Fibroblast of pulmonary artery (primary cell): ENCODE measurements around the gene CKB.

Source experiments
- DNase-seq: peaks from one replicate; pipeline ENCODE4 v3.0.0-alpha.2; 2010; ENCODE audit warnings: low read depth
- H3K4me3 ChIP-seq: replicated peaks from 2 replicates; pipeline ENCODE4 v1.5.1; 2011; ENCODE audit warnings: low read depth, mild to moderate bottlenecking, control low read depth, low read length, moderate library complexity
- TF ChIP-seq, protein P1 (sequence below): IDR thresholded peaks from 2 replicates; pipeline ENCODE4 v1.5.1; 2011; ENCODE audit warnings: mild to moderate bottlenecking, control low read depth, low read length, inconsistent platforms; ENCODE audit errors: missing control alignments

CKB gene

DNA sequence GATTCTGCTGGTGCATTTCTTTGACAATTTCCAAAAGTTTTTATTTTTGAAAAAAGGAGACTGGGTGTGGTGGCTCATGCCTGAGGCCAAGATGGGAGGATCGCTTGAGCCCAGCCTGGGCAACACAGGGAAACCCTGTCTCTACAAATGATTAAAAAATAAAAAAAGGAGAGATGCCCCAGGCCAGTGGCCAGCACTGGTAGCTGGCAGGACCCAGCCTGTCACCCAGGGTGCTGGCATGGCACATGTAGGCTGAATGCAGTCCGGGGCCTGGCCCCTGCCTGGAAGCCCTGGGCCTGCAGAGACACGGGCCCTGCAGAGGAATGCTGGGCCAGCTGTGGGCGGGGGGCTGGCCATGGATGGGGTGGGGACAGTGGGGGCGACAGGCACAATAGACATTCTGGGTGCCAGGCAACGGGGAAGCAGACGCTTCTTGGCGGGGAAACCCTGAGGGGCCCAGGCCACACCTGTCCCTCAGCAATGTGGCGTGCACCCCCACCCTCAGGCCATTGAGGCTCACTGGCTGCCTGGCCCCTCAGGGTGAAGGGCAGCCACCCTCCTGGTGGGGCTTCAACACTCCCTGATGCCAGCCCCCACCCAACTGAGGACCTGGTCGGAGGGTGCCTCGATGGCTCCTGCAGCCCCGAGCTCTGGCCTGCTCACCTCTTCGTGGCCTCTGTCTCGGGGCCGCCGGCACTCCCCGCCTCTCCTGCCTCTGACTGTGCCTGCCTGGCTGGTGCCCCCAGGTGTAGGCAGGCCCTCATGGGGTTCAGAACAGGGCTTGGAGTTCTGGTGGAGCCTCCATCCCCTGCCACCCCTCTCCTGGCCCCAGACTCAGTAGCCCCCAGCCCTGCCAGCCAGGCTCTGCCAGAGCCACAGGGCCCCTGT is 18.4 kb upstream of the CKB start:
- H3K4me3 ChIP-seq = no peak overlapping the region
- TF ChIP-seq, protein P1, sequence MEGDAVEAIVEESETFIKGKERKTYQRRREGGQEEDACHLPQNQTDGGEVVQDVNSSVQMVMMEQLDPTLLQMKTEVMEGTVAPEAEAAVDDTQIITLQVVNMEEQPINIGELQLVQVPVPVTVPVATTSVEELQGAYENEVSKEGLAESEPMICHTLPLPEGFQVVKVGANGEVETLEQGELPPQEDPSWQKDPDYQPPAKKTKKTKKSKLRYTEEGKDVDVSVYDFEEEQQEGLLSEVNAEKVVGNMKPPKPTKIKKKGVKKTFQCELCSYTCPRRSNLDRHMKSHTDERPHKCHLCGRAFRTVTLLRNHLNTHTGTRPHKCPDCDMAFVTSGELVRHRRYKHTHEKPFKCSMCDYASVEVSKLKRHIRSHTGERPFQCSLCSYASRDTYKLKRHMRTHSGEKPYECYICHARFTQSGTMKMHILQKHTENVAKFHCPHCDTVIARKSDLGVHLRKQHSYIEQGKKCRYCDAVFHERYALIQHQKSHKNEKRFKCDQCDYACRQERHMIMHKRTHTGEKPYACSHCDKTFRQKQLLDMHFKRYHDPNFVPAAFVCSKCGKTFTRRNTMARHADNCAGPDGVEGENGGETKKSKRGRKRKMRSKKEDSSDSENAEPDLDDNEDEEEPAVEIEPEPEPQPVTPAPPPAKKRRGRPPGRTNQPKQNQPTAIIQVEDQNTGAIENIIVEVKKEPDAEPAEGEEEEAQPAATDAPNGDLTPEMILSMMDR = no peak
- DNase-seq = no peak

DNA sequence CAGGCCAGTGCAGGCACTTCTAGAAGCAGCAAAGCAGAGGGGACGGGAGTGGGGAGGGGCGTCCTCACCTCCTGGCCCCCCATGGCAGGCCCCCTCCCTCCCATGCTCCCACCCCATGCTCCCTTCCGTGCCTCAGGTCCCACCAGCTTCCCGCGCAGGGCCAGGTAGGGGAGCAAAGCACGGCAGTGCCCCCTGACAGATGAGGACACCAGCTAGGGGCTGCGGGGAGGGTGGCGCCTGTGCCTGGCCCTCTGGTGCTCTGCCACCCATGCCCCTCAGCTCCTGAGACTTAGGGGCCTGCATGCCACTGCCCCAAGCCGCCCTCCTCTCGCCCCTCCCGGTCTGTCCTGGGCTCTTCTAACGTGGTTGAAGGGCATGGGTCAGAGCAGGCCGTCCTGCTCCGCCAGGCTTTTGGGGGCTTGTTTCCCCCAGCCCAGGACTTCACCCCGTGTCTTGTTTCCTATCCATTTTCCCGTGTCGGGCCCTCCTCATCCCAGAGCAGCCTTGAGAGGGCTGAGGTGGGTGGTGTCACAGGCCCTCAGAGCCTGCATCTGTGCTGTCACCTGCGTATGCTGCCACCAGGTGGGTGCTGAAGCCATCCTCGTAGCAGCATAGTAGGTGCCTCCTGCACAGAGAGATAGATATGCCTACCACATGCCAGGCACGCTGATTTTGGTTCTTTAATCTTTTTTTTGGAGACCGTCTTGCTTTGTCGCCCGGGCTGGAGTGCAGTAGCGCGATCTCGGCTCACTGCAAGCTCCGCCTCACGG is 16.6 kb upstream of the CKB start:
- TF ChIP-seq, protein P1 = no peak
- no peak overlapping the region for H3K4me3 ChIP-seq

DNA sequence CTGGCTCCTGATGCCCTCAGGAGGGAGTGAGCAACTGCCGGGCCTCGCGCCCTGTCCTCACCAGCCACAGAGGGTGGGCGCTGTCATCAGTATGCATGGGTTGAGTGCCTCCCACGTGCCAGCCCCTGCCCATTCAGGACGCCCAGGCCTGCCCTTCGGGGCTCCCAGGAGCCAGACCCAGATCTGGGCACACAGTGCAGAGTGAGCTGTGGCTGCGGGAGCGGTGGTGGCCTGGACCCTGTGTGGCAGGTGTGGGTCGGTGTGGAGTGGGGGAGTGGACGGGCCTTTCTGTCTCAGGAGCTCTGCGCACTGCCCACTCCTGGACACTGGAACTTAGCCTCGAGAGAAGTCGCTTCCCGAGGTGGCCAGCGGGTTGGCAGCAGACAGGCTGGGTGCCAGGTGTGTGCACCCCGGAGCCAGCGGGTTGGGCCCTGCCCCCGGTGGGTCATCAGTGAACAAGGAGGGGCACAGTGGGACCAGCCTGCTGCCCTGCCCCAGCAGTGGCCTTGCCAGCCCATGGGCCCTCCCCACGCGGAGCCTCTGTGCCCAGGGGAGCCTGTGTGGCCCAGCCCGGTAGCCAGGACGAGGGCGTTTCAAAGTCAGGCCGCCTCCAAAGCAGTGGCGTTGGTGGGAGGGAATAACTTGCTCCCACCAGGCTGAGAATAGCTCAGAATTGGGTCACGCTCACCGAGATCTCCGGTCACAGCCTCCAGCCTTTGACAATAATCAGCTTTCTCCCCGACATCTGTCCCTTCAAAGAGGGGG is 15.8 kb upstream of the CKB start:
- TF ChIP-seq, protein P1 = no peak
- no peak overlapping the region for H3K4me3 ChIP-seq
- DNase-seq = no peak

More for the DNA sequence above, 16.6 kb upstream of the CKB start:
- DNase-seq = no peak

DNA sequence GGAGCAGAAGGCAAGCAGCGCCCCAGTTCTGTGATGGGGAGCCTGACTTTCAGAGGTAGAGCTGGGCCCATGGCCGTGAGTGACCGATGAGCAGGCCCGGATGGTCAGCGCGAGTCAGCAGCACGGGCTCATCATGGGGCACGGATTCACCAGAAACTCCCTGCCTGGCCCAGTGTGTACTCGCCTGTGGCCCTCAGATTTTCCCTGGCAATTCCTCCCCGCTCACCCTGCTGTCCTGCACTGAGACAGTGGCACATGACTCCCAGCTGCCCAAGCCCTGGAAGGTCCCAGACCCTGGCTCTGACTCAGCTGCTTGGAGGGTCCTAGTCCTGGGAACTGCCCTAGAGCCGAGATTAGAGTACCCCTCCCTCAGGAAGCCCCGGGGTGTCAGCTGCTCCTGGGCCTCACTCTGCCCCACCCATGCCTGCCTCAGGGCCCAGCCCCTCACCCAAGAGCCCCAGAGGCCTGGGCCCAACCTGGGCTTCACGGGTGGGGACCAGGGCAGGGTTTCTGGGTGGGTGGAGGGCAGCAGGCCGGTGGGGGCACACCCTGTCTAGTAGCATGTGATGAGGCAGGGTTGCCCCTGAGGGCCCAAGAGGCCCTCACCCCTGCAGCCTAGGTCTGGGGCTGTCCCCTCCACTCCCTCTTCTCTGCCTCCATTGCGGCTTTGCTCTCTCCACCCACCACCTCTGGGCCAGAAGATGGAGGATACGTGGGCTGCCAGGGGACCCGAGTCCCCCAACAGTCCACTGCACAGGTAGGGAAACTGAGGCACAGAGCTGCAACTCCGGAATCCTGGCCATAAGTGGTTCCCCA is 14.8 kb upstream of the CKB start:
- TF ChIP-seq, protein P1 = no peak
- H3K4me3 ChIP-seq = no peak overlapping the region
- DNase-seq = no peak

DNA sequence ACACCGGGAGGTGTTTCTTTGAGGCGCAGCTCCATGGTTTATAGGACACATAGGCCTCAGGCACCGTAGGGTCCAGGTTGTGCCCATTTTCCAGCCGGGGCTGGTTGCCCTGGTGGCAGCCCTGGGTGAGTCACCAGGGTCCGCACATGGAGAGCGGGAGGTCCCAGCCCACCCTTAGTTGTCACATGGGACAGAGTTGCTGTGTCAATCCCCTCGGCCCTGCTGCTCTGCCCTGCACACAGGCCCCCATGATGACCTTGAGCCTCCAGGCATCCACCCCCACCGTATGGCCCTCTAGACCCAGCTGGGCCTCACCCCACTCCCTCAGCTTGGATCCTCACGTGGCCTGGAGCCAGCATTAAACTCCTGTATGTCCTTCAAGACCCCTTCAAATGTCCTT is 14.1 kb upstream of the CKB start:
- no peak for DNase-seq
- H3K4me3 ChIP-seq = no peak overlapping the region
- TF ChIP-seq, protein P1 = no peak

DNA sequence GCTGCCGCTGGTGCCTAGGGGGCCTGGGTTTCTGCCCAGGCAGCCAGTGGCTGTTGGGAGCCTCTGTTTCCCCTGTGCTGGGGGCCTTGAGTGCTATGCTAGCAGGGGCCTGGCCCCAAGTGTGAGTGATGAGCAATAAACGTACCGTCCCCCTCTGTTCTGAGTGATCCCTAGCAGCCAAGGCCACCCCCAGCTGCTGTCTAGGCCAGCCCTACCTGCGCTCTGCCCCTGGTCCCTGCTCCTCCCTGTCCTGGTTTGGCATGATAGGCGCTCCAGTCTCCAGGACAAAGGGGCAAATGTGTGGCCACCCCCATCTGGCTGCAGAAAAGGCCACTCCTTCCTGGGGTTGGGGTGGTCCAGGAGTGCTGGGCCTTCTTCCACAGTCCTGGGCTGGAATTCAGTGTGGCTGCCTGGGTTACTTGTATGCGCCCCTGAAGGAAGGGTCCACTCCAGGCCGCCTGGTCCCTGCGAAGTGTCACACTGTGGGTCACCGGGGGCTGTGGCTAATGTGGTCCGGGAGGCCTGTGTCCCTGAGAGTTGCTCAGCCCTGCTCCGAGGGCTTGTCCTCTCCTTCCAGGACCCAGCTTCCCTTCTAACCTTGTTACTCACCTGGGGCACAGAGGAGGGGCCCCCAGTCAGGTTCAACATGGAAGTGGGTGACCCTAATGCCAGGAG is 13.4 kb upstream of the CKB start:
- no peak for DNase-seq
- no peak overlapping the region for H3K4me3 ChIP-seq
- TF ChIP-seq, protein P1 = no peak
